Activated CD4-positive, alpha-beta T cell treated with anti-CD3 and anti-CD28 coated beads for 48 hours (primary cell): ENCODE data around the gene SENP2.
"Not testable (repeated sequence)": the region's sequence is repeated elsewhere in the genome, so short reads cannot be mapped to it uniquely, and the experiment has no call there.

ENCODE experiments used
- DNase-seq: peaks from one replicate; pipeline ENCODE4 v3.0.0-alpha.2; 2020

The SENP2 gene

GRCh38 chr3:185585859-185586685, at the start of gene SENP2:
Gene SENP2, plus strand, starts transcription at chr3:185586295. Its CDS starts 119 bp downstream, at chr3:185586414.
- DNase-seq, result peak; percentile 100

GRCh38 chr3:185537369-185537970, 48.6 kb upstream of the SENP2 start:
- DNase-seq, result peak; percentile 66

DNA sequence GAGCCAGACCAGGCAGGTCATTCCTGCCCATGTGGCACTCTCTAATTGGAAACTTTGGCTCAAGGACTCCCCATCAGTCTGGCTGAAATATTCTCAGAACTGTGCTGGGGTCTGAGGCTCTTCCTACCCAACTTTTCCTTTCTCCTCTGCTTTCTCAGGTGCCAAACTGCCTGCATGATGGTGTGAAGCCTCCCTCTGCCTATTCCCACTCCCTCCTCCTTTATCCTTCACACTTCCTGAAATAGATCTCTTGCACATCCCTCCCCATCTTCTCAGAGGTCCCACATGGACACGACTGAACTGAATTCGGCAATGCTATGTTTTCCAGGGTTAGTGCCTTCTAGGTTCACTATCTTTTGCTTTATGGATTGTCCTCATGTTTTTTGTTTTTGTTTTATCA, 46.2 kb upstream of the SENP2 start:
- DNase-seq, result no peak

GRCh38 chr3:185540695-185541094, 45.4 kb upstream of the SENP2 start:
- no peak for DNase-seq

GRCh38 chr3:185549122-185549521, 37.0 kb upstream of the SENP2 start:
- DNase-seq, result no peak

- DNase-seq, result no peak
These were observed 36.4 kb upstream of the SENP2 start for GRCh38 chr3:185549651-185550111.

DNA sequence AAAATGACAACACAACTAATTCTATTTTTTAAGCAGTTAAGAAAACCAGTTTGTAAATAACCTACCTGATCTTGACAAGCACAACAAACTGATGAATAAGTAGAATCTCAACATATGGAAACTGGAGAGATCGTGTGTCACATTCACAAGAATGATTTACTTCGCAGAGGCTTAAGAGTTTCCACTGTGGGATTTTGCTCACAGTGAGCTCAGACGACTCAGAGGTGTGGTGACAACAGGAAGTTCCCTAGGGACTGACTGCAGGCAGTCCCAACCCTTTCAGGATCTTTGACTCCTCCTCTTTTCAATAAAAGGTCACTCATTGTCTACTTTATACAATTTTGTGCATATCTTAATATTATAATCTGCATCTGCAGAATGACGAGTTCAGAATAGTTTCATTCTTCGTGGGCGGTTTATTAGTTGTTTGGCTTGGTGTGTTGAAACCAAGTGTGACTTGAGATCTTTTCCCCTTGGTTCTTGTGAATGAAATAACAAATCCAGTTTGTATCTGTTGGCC, 33.7 kb upstream of the SENP2 start, which contains the start of gene LIPH:
Gene LIPH, minus strand, starts transcription at position 231 of the 520 bp plus-strand sequence. Its CDS starts 117 bp downstream, at position 114.
- DNase-seq, result peak; percentile 56

- DNase-seq, result no peak
These were observed 31.0 kb upstream of the SENP2 start for GRCh38 chr3:185555101-185555501.

GRCh38 chr3:185555860-185556347, 30.2 kb upstream of the SENP2 start:
- no peak for DNase-seq

DNA sequence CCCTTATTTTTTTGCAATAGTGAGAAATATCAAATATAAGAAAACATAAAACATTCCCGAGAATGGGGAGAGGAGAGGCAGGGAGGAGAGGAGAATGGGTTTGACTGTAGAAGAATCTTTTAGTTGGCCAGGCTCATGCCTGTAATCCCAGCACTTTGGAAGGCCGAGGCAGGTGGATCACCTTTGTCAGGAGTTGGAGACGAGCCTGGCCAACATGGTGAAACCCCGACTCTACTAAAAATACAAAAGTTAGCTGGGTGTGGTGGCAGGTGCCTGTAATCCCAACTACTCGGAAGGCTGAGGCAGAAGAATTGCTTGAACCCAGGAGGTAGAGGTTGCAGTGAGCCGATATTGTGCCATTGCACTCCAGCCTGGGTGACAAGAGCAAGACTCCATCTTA, 29.5 kb upstream of the SENP2 start:
- not testable (repeated sequence) for DNase-seq

- DNase-seq, result no peak
These were observed 27.7 kb upstream of the SENP2 start for GRCh38 chr3:185558395-185558794.

DNA sequence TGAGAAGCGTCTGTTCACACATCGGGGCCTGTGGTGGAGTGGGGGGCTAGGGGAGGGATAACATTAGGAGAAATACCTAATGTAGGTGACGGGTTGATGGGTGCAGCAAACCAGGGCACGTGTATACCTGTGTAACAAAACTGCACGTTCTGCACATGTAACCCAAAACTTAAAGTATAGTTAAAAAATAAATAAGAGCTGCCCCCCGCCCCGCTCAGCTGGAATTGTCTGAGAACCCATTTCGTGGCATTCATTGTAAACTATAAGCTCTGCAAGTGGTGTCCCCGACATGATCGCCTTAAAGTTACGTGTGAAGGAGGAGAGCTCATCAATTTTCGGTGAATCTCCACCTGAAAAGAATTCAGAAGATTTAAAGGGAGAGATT, 26.4 kb upstream of the SENP2 start:
- no peak for DNase-seq

- DNase-seq, result no peak
These were observed 25.4 kb upstream of the SENP2 start for GRCh38 chr3:185560676-185561075.

DNA sequence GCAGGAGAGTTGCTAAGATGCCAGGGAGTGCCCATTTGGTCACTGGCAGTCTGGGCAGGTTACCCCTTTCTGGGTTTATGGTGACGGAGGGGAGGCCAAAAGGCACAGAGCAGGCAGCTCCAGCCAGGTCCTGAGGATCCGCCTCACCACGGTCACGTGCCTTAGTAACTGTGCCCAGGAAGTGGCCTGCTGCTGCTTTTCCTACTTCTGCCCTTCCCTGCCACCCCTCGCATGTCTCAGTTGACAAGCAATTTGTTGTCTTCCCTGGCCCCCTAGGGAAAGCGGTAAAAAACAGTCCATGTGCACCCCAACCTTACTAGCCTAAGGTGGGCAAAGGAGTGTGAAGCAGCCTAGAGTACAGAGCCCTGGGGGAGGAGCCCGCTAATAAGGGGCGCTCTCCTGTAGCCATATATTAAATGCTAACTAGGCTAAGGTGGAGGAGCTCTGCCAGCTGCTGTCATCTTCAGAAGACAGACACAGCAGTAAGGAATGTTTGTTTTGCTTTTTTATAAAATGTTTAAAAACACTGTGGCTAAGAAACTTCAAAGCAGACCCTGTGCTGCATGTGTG, 24.6 kb upstream of the SENP2 start:
- no peak for DNase-seq

GRCh38 chr3:185561958-185562357, 24.1 kb upstream of the SENP2 start:
- DNase-seq, result no peak

GRCh38 chr3:185572183-185572582, 13.9 kb upstream of the SENP2 start:
- no peak for DNase-seq

- DNase-seq, result peak; percentile 45
These were observed 10.8 kb upstream of the SENP2 start for GRCh38 chr3:185575108-185575869.

DNA sequence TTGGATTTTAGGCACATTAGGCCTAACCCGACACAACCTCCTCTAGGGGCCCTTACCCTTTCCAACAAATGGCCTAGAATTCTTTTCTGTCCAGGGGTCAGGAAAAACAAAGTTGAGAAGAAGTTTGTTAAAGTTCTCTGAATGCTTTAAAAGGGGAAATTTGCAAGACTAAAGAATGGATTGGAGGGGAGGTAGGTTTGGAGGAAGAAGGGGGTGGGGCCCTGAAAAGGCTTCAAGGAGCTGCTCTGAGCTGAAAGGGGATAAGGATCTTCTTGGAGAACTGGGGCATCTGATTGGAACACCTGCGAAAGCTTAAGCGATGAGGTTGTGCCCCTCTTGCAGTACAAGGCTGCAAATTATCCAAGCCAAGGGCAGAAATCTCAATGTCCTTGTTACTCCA, 3.9 kb upstream of the SENP2 start:
- DNase-seq, result no peak

DNA sequence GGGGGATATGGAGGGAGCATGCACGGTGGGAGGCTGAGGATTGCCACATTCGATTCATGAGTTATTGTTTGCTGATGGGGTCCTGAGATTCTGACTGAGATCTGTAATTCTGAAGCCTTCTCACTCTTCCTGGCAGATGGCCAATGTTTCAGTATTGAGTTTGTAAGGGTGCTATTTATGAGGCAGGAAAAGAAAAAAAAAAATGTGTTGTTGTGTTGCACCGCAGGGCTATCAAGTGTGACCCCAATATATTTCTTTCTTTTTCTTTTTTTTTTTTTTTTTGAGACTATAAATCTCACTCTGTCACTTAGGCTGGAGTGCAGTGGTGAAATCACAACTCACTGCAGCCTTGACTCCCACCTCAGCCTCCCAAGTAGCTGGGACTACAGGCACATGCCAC, 3.2 kb upstream of the SENP2 start:
- DNase-seq, result no peak

GRCh38 chr3:185583925-185584324, 2.2 kb upstream of the SENP2 start:
- DNase-seq, result no peak

- no peak for DNase-seq
These were observed 1.4 kb upstream of the SENP2 start for GRCh38 chr3:185584686-185585085.

GRCh38 chr3:185585518-185585858, 607 bp upstream of the SENP2 start:
- DNase-seq, result no peak

DNA sequence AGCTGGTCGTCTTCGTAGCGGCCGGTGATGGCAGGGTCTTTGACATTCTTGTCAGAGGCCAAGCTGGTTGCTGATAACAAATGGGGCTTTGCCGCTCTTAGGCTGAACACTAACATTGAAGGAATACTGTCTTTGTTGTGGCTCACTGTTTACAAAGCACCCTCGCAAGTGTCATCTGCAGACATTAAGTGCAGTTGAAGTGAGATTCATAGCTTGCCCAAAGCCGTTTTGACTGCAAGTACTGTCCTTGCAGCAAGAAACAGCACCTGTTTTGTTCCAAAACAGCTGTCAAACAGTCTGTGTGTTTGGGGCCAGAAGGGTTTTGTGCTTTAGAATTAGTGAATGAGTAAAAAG, 568 bp downstream of the SENP2 start:
- no peak for DNase-seq
